ENCODE results near the gene CERKL. TPM values are rescaled to one million over a fixed set of nuclear protein-coding genes. Genes with fewer than 3 reads are reported as not detected.

The CERKL gene
- total and polyA plus RNA-seq, 2 donors (not counting 1 experiment from before 2014, with no cell fraction given), result 0.03 TPM; not detected in 1

GRCh38 chr2:181540421-181540820 lies 116.5 kb downstream of the CERKL start:
- TF ChIP-seq CTCF (IDR thresholded peaks at IDR 0.05) (no peak), EZH2 (IDR thresholded peaks at IDR 0.05; ENCODE audit: borderline replicate concordance, insufficient read depth, low read depth, low read length, poor library complexity, severe bottlenecking) (no peak)
- no peaks in the 10 kb centered on the region for H3K9me3 ChIP-seq (ENCODE audit: control extremely low read depth in 1 of 3, control insufficient read depth in 2 of 3, insufficient read depth in 1 of 3, low read length in 2 of 3)
- no peak overlapping the region for H2AFZ ChIP-seq (ENCODE audit: insufficient read depth, low read depth, low read length, poor library complexity, severe bottlenecking)
- no peak overlapping the region for H3K27ac ChIP-seq (ENCODE audit: low read length in 2 of 2)
- H3K4me3 Mint-ChIP-seq, result no peak overlapping the region
- no peaks in the 10 kb centered on the region for H3K4me1 ChIP-seq (ENCODE audit: control insufficient read depth in 2 of 2, insufficient read depth in 2 of 2, low read length in 2 of 2)
- no peaks in the 10 kb centered on the region for H4K20me1 ChIP-seq (ENCODE audit: control insufficient read depth, insufficient read depth, low read length, poor library complexity, severe bottlenecking)
- no peak overlapping the region for H3K4me2 ChIP-seq (replicated peaks; ENCODE audit: low read depth, low read length, poor library complexity, severe bottlenecking)
- peaks cover 1 to 48% of the 10 kb centered on the region in 2 experiments for H3K36me3 ChIP-seq (replicated peaks in 1 of 2; ENCODE audit: control extremely low read depth in 1 of 2, control insufficient read depth in 1 of 2, extremely low read depth in 1 of 2, insufficient read depth in 2 of 2, low read length in 1 of 2)
- intact Hi-C loops (cut with micrococcal nuclease), result no loop called here
- no peak for ATAC-seq (ENCODE audit: low read depth)
- H3K9me3 Mint-ChIP-seq (ENCODE audit: insufficient read depth), result no peaks in the 10 kb centered on the region
- no peak overlapping the region for H3K27ac Mint-ChIP-seq
- ChIA-PET CTCF (no interaction called here), POLR2A (interaction anchor here (0.6 kb wide), 1 partner anchor 193 kb away, joined by 3 read pairs; no protein-coding TSS in a partner anchor)
- no peaks in the 10 kb centered on the region for H3K79me2 ChIP-seq (ENCODE audit: control insufficient read depth, insufficient read depth, low read length)
- H3K27me3 Mint-ChIP-seq, result no peaks in the 10 kb centered on the region
- no peak overlapping the region for H3K4me3 ChIP-seq (ENCODE audit: control extremely low read depth in 1 of 5, extremely low read depth in 1 of 5, insufficient read depth in 1 of 5, low read depth in 2 of 5, low read length in 4 of 5)
- no peaks in the 10 kb centered on the region for H3K4me1 Mint-ChIP-seq
- WGBS (ENCODE audit: insufficient coverage), result 97% methylated on average over 3 of the region's 4 CpGs
- DNase-seq, result no peak
- H3K27me3 ChIP-seq (replicated peaks in 1 of 4; ENCODE audit: control extremely low read depth in 1 of 4, control insufficient read depth in 3 of 4, insufficient read depth in 4 of 4, low read length in 3 of 4), result no peaks in the 10 kb centered on the region
- no peak overlapping the region for H3K9ac ChIP-seq (ENCODE audit: low read length)

GRCh38 chr2:181536730-181537129 lies 120.2 kb downstream of the CERKL start:
- Histone ChIP-seq H3K4me1 (ENCODE audit: control insufficient read depth in 2 of 2, insufficient read depth in 2 of 2, low read length in 2 of 2) (no peaks in the 10 kb centered on the region), H3K27ac (ENCODE audit: low read length in 2 of 2) (no peak overlapping the region), H2AFZ (ENCODE audit: insufficient read depth, low read depth, low read length, poor library complexity, severe bottlenecking) (no peak overlapping the region), H3K4me2 (replicated peaks; ENCODE audit: low read depth, low read length, poor library complexity, severe bottlenecking) (no peak overlapping the region), H3K36me3 (replicated peaks in 1 of 2; ENCODE audit: control extremely low read depth in 1 of 2, control insufficient read depth in 1 of 2, extremely low read depth in 1 of 2, insufficient read depth in 2 of 2, low read length in 1 of 2) (peaks cover 1 to 79% of the 10 kb centered on the region in 2 experiments), H4K20me1 (ENCODE audit: control insufficient read depth, insufficient read depth, low read length, poor library complexity, severe bottlenecking) (no peaks in the 10 kb centered on the region), H3K4me3 (ENCODE audit: control extremely low read depth in 1 of 5, extremely low read depth in 1 of 5, insufficient read depth in 1 of 5, low read depth in 2 of 5, low read length in 4 of 5) (no peak overlapping the region), H3K9me3 (ENCODE audit: control extremely low read depth in 1 of 3, control insufficient read depth in 2 of 3, insufficient read depth in 1 of 3, low read length in 2 of 3) (no peaks in the 10 kb centered on the region), H3K27me3 (replicated peaks in 1 of 4; ENCODE audit: control extremely low read depth in 1 of 4, control insufficient read depth in 3 of 4, insufficient read depth in 4 of 4, low read length in 3 of 4) (no peaks in the 10 kb centered on the region), H3K79me2 (ENCODE audit: control insufficient read depth, insufficient read depth, low read length) (no peaks in the 10 kb centered on the region), H3K9ac (ENCODE audit: low read length) (no peak overlapping the region)
- no peak overlapping the region for H3K27ac Mint-ChIP-seq
- no peak for ATAC-seq (ENCODE audit: low read depth)
- DNase-seq, result no peak
- peaks cover 2% of the 10 kb centered on the region for H3K4me1 Mint-ChIP-seq
- POLR2A ChIA-PET, result no interaction called here
- no peak for TF ChIP-seq CTCF (IDR thresholded peaks at IDR 0.05)
- no peak for TF ChIP-seq EZH2 (IDR thresholded peaks at IDR 0.05; ENCODE audit: borderline replicate concordance, insufficient read depth, low read depth, low read length, poor library complexity, severe bottlenecking)
- H3K4me3 Mint-ChIP-seq, result no peak overlapping the region
- intact Hi-C loops (cut with micrococcal nuclease), result loop anchor here (5.0 kb wide), 1 partner anchor 39 kb away; no protein-coding TSS in a partner anchor
- H3K9me3 Mint-ChIP-seq (ENCODE audit: insufficient read depth), result no peaks in the 10 kb centered on the region
- no CpG with 5 or more reads among the region's 2 CpGs for WGBS (ENCODE audit: insufficient coverage)
- H3K27me3 Mint-ChIP-seq, result no peaks in the 10 kb centered on the region
- CTCF ChIA-PET, result no interaction called here

Data from B cell (primary cell).